Inferior parietal cortex (tissue), 1 donor: ENCODE results near the gene MMAB.

Source experiments
- DNase-seq: peaks from one replicate; pipeline ENCODE4 v3.0.0-alpha.2; 2016; ENCODE audit errors: extremely low spot score

MMAB gene

DNA sequence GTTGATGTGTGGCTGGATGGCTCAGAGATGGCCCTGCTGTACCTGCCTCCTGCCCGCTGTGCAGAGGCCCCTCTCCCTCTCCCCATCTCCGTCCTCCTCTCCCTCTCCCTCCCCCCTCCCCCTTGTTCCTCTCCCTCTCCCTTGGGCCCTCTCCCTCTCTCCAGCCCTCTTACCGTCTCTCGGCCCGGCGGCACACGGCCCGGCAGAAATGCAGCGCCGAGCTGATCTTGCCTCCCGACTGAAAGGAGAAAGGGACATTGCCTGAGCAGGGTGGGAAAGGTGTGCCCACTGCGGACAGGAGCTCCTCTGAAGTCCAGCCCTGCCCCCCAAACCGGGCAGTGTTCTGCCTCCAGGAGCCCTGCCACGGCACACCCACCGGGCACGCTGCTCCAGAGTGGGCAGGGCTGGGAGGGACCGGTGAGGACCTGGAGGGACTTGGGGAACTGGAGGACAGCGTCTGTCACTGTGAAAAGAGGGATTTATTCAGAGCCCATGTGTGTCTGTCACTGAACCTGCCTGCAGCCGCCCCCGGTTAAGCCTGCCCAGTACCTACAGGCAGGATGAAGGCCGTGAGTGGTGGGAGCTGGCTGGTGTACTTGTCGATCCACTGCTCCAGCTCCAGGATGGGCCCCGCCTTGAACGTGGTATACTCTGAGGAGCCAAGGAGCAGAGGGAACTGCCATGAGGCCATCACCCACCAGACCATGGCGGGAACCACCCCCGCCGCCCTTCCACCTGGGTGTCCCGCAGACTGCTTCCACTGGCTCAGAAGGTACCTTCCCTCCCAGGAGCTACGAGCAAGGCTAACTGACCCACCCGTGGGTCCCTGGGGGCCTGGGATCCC is 12.2 kb downstream of the MMAB start:
- DNase-seq, result no peak

DNA sequence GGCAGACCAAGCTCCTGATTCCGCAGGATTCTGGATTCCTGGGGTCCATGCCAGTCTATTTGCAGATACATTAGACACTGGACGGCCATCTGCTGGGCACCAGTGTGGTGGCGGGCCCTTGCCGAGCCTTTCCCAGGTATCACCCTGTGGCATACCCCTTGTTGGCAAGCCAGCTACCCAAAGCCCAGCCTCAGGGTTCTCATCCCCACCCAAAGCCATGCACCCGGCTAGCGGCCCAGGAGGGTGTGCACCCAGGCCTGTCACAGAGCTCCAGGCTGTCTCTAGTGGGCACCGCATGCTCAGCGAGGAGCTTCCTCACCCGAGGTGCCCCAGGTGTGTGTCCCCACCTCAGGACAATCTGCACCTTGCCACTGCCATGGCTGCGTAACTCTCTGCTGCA is 13.7 kb downstream of the MMAB start:
- no peak for DNase-seq

DNA sequence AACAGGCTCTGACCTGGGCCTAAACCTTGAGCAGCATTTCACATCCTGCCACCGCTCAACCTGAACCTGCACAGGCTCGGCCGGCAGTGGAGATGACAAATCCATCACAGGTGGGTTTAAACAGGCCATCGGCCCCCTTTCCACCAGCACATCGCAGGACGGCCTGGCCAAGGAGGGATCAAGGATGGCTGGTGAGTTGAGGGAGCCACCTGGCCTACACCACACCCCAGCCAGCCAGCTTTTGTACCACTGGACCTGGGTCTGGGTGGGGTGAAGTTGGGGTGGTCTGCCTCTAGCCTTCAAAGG is 14.2 kb downstream of the MMAB start:
- no peak for DNase-seq

DNA sequence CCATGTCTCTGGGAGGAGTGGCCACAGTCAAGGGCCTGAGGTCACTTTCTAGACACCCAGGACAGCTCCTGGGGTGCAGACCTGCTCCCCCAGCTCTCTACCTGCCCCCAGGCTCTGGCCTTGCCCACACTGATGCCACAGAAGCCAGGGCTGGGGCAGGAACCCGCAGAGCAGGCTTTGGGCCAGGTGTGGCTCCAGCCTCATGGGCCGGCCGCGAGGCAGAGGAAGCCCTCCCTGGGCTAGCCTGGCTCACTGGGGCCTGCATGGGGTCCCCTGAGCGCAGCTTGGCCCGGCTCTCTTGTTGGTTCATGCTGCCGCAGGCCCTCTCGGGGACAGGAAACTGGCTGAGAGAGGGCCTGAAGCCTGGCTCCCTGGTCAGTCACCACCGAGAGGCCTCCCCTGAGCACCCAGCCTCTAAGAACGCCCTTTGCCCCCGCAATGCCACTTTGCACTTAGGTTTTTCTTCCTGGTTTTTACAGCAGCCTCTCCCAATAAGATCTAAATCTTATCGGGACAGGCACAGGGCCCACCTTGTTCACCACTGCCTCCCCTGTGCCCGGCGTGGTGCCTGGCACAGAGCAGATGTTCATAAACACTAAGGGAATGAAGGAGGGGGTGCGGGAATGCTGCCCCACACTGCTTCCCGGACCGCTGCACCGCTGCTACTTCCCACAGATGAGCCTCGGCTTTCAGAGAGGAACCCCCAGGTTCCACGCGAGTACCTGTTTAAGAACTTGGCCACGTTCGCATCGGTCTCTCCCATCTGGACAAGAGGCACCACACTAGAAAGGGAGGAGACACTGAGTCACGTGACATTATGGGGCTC is 14.7 kb downstream of the MMAB start:
- DNase-seq, result no peak

DNA sequence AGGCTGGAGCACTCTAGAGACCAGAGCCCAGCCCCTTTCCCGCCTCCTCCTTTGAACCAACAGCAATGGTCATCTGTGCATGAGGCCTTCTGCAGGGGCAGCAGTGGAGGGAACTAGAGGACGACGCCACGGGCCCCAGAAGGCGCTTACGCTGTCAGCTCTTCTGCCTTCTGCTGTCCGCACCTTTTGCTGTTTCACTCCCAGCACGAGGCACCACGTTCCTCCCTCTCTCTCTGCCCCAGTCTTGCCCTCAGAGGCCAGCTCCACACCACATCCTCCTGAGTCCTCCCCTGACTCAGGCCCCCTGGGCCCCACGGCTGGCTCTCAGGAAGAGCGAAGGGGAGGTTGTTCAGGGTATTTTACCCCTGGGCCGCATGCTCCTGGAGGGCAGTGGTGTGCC is 15.5 kb downstream of the MMAB start:
- no peak for DNase-seq

DNA sequence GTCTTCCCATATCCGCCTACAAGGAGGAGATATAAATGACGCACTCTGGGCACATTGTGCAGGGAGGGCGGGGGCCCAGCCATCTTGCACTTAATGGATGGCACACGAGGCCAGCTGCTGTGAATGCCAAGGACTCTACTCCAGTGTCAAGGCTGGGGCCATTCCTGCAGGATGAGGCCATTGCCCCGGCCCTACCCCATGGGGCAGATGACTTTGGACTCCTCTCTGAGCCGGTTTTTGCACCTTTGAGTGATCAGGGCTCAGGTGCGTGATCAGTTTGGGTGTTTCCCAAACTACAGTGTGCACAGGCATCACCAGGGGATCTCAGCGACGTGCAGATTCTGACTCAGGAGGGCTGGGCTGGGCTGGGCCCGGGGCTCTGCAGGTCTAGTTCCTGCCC is 16.1 kb downstream of the MMAB start:
- no peak for DNase-seq

DNA sequence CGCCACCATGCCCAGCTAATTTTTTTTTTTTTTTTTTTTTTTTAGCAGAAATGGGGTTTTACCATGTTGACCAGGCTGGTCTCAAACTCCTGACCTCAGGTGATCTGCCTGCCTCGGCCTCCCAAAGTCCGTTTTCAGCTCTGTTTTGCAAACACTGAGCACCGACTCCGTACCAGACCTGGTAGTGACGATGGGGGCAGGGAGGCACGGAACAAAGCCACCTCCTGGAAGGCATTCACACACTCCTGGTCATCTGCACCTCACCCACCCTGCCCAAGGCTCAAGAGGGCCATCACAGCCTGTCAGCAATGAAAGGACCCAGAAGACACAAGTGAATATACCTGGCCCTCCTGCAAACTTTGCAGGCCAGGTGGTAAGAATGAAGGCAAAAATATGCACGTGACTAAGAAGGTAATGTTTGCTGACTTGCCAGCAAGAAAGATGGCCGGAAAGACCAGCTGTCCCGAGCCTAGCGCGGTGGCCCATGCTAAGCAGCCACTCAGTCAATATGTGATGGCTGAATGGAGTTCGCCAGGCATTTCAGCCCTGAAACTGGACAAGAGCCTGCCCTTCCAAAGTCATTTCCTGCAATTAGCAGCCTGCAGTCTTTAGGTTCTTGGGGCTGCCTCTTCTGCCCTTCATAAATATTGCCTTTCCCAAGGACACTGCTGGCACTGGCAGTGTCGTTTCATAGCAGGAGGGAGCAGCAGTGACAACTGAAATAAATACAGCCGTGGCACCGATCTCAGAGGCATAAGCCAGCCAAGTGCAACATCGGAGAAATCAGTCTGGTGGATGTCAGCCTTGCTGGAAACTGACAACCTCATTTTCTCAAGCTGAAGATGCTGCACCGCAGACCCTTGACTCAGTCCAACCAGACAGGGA is 17.6 kb downstream of the MMAB start:
- no peak for DNase-seq

DNA sequence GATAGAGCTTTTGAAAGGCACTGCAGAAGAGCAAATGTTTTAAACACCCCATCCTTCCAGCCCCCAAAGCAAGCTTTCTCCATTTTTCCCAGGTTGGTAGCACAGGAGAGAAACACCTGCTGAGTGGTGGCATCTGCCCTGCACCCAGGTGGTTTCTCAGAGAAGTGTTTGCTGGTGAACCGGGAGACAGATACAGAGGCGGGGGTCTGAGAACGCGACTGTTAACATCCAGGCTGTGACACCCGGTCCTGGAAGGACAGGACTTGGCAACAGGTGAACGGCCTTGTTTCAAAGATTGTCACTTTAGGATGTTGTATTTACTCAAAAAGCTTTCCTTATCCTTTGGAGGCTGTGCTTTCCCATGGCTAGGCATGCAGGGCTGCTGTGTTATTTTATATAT is 18.5 kb downstream of the MMAB start:
- DNase-seq, result no peak

DNA sequence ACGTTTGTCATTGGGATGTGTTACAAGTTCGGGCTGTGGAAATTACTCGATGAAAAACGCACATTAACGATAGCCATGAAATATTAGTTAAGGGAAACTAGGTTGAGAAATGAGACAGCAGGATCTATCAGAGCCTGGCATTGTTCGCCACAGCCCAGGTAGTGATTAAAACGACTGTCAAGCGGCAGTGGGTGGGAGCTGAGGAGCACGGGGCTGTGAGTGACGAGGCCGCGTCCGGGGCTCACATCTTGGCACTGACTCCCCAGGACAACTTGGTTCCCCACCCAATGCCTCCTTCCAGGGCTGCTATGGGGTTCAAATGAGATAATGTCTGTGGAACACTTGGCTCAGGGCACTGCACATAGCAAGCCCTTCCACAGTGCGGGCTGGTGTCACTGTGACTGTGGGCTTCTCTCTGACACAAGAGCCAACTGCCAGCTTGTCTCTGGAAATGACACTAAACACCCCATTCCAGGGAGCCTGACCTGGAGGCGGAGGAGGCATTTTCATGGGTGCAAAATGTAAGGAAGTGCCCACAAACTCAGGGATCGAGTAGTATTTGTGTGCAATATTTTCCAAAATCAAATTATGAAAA is 19.3 kb downstream of the MMAB start:
- no peak for DNase-seq

DNA sequence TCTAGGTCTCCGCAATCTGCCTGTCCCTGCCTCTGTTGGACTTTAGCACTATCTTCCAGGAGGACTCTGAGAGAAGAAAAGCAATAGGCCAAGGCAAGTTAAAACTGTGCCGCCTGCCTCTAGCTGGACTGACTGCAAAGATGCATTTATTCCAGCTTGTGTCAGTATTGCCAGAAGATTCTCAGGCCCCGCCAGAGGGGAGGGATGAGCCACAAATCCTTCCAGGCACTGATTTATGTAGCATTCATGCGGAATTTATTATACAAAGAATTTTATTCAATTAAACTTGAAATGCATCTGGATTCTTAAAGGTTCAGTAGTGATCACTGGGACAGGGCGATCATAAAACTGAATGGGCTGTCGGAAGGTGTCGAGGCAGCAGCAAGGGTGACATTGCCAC is 19.8 kb downstream of the MMAB start:
- no peak for DNase-seq

DNA sequence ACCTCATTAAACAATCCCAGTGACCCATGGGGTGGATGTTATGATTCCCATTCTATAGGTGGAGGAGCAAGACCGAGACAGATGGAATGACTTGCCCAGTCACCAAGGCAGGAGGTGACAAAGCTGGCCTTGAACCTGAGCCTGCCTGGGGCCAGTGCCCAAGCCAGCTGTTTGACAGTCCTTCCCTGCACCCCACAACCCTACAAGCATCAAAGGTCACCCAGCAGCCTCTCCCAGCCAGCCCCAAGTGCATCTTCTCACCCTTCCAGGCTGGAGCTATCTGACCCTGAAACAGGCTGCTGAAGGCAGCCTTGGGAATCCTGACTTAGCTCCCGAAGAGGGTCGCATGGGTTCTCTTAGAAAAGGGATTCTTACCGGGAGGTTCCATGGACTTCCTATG is 20.3 kb downstream of the MMAB start:
- no peak for DNase-seq

DNA sequence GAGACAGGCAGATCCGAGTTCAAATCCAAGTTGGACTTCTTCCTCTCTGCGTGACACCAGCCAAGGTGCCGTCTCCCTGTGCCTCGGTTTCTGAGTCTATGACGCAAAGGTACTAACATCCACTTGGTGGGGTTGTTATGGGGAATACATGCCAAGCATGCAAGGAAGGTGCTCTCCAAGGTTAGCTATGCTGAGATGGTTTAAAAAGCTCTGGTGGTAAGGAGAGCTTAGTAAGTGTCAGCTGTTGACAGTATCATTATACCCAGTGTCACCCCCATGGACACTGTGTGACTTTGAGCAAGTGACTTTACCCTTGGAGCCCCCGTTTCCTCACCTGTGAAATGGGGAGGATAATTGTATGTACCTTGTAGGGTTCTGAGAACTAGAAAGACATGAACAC is 22.2 kb downstream of the MMAB start:
- DNase-seq, result no peak

DNA sequence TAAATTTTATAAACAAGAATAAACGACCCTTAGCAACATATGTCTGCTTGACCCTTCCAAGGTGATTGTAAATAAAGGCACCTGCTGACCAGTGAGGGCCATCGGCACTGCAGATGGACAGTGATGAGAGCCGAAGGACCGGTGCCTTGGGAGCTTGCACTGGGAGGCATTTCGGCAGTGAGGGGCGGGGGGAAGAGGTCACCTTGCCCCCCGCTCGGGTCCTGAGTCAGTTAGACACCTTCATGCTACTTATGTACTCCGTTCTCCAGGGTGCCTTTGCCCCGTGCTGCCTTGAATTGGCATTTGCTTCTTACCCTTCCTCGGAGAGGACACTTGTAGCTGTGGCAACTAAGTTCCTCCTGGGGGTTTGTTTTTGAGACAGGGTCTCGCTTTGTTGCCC is 23.0 kb downstream of the MMAB start:
- no peak for DNase-seq

DNA sequence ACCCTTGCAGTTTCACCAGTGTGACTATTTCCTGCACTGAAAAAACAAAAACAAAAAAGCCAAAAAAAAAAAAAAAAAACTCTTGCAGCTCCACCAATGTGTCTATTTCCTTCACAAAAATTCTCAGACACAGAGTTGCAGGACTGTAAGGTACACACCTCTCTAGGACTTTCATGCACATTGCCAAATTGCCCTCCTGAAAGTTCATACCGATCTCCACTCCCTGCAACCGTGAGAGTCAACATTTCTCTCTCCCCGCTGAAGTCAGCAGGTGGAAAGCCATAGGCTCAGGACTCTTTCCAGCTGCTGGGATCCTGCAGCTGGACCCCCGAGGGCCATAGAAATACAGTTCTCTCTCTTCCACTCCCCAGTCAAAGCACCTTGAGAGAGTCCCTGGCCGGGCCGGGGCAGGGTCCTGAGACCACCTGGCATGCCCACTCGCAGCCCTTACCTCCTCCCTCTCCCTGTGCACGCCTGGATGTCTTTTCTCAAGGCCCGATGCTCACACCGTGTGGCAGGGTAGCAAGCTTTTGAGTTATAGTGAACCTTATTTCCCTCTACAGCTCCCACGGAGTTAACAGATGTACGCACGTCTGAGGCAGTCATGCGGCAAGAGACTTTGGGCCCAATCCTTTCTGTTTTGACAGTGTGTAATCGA is 23.6 kb downstream of the MMAB start:
- no peak for DNase-seq

DNA sequence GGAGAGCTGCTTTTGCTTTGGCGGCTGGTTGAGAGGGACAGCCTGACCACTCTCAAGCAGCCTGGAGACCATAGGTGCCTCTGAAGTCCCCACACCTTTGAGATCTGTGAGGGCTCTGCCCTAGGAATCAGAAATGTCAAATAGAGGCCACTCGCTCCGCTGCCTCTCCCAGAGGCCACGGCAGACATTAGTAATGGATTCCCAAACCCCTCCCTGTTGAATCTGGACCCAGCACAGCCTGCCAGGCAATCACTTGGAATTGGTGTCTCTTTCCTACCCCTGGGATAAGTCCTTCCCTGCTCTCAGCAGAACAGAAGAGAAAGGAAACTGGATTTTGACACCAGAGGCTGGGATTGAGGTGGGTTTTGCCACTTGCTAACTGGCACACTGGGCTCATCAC is 25.0 kb downstream of the MMAB start:
- no peak for DNase-seq

DNA sequence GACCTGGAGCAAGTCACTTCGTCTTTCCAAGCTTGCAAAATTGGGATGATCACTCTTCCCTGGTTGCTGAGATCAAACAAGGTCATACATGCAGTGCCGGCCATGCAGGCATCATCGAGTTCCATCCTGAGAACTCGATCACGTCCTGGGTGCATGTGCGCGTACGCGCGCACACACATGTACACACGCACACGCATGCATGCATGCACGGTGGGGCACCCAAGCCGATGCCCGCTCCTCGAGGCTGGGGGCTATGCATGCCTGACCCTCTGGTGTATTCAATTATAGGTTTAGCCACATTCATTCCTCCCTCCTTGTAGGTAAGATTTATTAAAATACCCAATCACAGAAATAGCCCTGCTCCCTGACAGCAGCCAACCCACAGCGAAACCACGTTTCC is 26.0 kb downstream of the MMAB start:
- DNase-seq, result no peak

DNA sequence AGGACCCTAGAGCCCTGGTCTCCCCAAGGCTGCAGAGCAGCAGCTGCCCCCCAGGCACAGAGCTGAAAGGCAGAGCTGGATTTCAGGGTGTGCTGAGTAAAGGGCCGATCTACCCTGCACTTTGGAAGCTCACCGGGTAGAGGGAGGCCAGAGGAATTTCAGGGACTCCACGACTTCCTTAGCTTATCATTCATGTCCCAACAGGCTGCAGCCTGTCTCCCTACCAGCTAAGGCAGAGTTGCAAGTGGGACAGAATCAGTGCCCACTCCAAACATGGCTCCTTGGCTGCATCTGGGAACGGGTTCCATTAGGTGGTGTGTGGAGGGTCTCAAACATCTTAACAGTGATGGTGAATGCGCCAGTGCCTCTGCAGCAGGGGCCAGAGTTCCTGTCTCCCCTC is 27.5 kb downstream of the MMAB start:
- no peak for DNase-seq

DNA sequence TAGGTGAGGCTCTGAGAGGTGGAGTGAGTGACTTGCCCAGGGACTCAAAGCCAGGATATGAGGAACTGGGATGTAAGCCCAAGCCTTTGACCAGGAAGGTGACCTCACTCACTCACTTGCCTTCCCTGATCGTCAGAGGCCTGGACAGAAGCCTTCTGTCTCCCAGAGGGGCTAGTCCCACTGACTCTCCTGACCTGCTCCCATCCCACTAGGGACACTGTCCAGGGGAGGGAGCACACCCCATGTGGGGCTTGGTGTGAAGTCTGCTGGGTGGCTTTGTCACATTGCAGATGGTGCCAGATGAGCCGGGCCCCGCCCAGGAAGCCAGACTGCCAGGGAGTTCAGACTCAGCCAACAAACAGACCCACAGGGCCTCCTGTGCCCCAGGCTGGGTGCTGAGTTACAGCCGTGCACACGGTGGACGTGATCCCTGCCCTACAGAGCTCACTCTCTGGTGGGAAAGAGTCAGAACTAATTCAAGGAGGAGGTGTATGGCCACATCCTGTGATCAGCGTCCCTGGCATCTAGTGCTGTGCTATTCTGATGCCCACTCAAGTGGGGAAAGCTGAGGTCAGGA is 28.3 kb downstream of the MMAB start:
- no peak for DNase-seq

DNA sequence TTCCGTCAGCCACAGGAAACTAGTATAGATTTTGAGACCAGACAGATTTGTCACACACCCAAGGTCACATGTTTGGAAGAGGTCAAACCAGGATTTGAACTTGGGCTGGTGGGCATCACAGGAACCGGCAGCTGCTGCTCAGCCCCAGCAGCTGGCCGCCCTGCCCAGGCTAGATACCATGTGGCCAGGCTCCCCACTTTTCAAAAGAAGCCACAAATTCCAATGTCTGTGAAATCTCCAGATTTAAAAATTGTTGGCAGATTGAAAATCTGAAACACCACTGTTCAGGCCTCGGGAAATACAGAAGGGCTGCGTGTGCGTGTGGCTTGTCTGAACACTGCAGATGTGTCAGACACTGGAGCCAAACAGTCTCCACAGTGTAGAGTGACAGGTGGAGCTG is 30.4 kb downstream of the MMAB start:
- no peak for DNase-seq

DNA sequence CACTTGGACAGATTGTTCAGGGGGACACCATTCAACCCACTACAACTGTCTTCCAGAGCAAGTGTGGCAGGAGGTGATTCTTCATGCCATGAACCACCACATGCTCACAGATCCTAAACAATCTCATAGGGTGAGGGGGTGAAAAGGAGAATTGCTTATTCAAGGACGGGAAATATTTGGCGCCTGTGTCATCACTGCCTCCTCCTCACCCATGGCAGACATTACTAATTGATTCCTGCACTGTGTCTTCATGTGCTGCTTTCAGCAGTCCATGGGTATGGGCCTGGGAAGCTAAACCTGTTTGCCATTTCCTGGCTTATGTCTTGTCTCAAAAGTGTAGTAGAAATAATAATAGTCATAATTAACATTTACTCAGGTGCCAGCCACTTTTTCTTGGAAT is 31.3 kb downstream of the MMAB start:
- no peak for DNase-seq

DNA sequence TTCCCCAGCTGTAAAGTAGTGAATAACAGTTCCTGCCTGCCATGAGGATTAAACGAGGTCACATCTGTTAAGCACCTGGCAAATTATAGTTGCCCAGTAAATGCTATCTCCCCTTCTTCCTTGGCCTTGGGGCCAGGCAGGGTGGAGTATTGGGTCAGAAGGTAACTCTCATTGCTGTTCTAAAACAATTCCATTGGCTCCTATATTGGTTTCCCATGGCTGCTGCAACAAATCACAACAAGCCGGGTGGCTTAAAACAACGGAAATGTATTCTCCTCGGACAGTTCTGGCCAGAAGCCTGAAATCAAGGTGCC is 31.9 kb downstream of the MMAB start:
- DNase-seq, result no peak
